Activated CD8-positive, alpha-beta memory T cell treated with anti-CD3 and anti-CD28 coated beads for 24 hours (primary cell): ENCODE measurements around the gene DOCK3.
"Not testable (repeated sequence)": the region's sequence is repeated elsewhere in the genome, so short reads cannot be mapped to it uniquely, and the experiment has no call there.

Source experiments
- DNase-seq: peaks from one replicate; pipeline ENCODE4 v3.0.0-alpha.2; 2020

Gene DOCK3

DNA sequence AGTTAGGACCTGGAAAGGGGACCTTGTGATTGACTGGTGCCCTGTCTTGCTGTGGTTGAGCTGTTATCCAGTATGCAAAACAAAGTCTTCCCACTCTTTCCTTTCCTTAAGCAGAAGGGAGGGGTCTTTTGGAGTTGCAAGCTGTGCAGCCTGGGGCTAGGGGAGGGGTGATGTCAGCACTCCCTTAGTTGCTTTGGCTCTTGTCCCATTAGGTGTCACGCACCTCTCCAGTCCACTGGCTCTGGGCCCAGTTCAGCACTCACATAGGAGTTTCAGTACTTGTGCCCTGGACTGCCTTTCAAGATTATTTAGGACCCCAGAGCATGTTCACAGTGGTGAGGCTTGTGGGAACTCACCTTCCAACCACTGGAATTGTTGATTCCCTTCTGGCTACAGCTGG lies 238.5 kb downstream of the DOCK3 start:
- DNase-seq: no peak

- not testable (repeated sequence) for DNase-seq
Measured at GRCh38 chr3:50922071-50922470, 247.3 kb downstream of the DOCK3 start.

GRCh38 chr3:50923955-50924354 lies 249.2 kb downstream of the DOCK3 start:
- DNase-seq: no peak

- no peak for DNase-seq
Measured at GRCh38 chr3:50924638-50925037, 249.9 kb downstream of the DOCK3 start.

GRCh38 chr3:50926868-50927267 lies 252.1 kb downstream of the DOCK3 start:
- DNase-seq: no peak

- no peak for DNase-seq
Measured at GRCh38 chr3:50930371-50931208, 255.9 kb downstream of the DOCK3 start.

GRCh38 chr3:50932918-50933317 lies 258.2 kb downstream of the DOCK3 start:
- not testable (repeated sequence) for DNase-seq

DNA sequence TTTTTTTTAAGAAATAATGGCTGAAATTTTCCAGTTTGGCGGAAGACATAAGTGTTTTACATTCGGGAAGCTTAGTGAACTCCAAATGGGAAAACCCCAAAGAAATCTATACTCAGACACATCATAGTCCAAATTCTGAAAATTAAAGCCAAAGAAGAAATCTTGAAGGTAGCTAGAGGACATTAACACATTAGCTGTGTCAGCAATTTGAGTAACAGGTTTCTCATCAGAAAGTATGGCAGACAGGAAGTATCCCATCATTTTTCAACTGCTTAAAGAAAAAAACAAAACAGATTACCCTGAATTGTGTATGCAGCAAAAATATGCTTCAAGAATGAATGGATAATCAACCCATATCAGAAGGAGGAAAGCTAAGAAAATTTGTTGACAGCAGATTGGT lies 261.7 kb downstream of the DOCK3 start:
- no peak for DNase-seq

- DNase-seq: no peak
Measured at GRCh38 chr3:50947419-50947818, 272.7 kb downstream of the DOCK3 start.

DNA sequence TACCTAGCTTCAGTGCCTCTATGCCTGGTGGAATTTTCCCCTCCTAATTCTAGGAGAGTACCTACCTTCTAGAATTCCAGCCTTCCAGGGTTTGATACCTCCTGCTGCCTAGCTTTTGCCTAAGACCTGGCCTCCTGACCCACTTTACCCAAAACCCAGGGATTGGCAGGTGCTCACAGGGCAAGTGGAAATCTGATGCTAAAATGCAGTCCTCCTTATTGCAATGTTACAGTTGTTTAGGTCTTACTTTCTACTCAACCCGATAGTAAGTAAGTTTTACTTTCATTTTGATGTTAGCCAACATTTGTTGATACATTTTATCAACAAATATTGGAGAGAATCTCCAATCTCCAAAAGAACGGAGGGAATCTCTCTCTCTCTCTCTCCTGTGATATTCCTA lies 275.9 kb downstream of the DOCK3 start:
- no peak for DNase-seq

DNA sequence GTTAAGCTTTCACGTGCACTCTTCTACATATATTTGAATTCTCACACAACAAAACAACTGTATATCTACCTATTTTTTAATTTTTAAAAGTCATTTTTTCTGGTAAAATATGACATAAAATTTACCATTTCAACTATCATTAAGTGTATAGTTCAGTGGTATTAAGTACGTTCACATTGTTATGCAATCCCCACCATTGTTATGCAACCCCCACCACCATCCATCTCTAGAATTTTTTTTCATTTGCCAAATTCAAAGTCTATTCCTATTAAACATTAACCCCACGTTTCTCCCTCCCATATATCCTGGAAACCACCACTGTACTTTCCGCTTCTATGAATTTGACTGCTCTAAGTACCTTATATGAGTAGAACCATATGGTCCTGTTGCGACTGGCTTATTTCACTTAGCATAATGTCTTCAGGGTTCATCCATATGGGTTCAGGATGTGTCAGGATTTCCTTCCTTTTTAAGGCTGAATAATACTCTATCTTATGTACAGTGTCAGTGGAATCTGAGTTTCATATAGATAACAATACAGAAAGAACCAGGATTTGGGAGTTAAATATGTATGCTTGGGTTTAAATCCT lies 279.2 kb downstream of the DOCK3 start:
- DNase-seq: no peak

DNA sequence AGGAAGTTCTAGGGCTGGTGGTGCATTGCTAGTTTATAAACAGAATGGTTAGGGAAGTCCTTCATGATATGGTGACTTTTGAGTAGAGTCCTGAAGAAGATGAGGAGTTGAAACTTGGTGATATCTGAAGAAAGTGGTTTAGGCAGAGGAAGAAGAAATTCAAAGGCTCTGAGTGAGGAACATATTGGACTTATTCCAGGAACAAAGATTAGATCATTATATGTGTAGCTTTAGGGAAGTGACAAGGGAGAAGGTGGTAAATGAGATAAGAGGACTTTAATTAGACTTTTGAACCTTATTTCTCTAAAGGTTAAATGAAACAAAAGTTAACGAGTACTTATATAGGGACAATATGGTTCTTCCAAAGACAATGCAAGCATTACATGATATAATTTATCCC lies 286.7 kb downstream of the DOCK3 start:
- DNase-seq: no peak

DNA sequence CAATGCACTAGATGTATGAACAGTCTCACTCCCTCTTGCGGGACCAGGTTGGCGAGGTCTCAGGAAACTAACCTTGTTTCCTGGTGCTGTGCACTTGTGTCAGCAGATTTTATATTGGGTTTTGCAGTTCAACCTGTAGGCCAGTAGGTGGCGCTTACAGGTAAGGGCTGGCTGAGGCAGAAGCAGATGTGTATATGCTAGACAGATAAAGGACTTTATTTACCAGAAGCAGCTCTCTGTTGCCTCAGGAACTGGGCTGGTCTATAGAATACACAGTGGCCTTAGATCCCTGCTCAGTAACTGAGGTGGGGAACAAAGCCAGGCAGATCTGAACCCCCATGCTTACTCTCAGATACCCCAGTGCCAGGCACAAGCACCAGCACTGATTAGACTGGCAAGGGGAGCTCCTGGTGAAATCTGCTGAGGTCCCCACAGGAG lies 296.8 kb downstream of the DOCK3 start:
- peak; percentile 66 for DNase-seq

DNA sequence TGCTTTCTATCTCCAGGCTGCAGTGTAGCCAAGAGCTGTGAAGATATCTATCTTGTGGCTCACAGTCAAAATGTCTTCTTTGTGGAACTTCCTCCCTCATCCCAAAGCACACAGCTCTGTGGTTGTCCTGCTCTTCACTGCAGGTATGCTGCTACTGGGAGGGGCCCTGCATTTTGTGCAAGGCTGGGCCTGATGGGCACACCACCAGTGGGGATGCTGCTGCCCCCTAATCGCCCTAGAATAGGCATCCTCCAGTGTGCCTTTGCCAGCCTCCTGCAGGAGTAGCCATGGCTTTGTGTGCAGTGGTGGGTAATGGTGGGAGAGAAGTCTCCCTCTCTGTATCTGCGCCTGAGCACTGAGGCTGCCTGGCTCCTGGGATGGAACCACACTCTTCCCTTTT lies 297.3 kb downstream of the DOCK3 start:
- no peak for DNase-seq

DNA sequence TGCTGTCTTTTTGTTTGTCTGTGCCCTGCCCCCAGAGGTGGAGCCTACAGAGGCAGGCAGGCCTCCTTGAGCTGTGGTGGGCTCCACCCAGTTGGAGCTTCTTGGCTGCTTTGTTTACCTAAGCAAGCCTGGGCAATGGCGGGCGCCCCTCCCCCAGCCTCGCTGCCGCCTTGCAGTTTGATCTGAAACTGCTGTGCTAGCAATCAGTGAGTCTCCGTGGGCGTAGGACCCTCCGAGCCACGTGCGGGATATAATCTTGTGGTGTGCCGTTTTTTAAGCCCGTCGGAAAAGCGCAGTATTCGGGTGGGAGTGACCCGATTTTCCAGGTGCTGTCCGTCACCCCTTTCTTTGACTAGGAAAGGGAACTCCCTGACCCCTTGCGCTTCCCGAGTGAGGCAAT lies 303.9 kb downstream of the DOCK3 start:
- not testable (repeated sequence) for DNase-seq

DNA sequence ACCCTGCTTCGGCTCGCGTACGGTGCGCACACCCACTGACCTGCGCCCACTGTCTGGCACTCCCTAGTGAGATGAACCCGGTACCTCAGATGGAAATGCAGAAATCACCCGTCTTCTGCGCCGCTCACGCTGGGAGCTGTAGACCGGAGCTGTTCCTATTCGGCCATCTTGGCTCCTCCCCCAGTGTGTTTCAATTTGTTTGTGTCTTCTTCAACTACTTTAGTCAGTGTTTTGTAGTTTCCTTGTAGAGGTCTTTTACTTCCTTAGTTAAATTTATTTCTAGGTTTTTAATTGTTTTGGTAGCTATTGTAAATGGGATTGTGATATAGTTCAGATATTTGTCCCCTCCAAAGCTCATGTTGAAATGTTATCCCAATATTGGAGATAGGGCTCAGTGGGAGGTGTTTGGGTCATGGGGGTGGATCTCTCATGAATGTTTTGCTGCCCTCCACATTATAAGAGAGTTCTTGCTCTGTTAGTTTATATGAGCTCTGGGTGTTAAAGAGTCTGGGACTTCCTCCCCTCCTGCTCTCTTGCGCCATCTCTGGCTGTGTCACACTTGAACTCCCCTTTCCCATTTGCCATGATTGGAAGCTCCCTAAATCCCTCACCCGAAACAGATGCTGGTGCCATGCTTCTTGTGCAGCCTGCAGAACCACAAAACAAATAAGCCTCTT lies 304.4 kb downstream of the DOCK3 start:
- DNase-seq: no peak

- no peak for DNase-seq
Measured at GRCh38 chr3:50982540-50983325, 308.0 kb downstream of the DOCK3 start.

DNA sequence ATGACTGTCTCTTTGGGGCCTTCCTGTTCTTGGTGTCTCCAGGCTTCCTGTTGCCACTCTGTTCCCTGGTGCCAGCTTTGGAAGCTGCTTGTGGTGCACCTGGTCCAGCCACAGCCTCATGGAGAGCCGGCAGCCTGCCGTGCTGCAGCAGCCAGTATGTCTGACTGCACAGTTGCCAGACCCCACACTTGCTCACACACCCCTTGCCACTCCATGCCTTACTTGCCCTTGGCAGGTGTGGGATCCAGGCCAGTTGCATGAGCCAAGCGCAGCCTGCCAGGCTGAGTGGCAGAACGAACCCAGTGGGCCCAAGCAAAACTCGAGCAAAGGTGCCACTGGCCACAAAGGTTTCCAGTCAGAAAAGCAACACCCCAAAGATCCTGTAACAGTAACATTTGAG lies 309.2 kb downstream of the DOCK3 start:
- no peak for DNase-seq

DNA sequence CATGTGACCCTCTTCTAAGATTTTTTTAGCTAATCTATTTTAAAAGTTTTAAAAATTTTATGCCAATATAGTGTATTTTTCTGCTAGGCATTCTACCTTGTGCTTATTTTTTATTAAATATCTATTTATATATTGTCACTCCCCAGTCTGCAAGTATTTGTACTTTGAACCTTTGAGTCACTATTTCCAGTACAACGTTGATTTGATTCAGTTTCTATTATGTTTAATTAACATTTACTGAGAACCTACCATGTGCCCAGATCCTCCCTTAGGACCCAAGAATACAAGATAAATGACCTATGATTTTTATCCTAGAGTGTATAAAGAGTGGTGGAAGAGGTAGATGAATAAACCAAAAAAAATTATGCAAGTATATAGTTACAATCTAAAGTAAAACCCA lies 311.2 kb downstream of the DOCK3 start:
- no peak for DNase-seq

GRCh38 chr3:50986726-50987125 lies 312.0 kb downstream of the DOCK3 start:
- DNase-seq: no peak

GRCh38 chr3:50994537-50994936 lies 319.8 kb downstream of the DOCK3 start:
- DNase-seq: no peak

- DNase-seq: no peak
Measured at GRCh38 chr3:50995085-50995824, 320.5 kb downstream of the DOCK3 start.
